OCI-LY7 (cell line): ENCODE measurements around the gene SPG7. TPM values are rescaled to one million over a fixed set of nuclear protein-coding genes. Genes with fewer than 3 reads are reported as not detected.

Experiments
- BruUV-seq: library from RNA; stranded (reverse); fragments of 400-500 nt; replicated peaks from 2 replicates; lab custom pipeline; 2021; lab: Mats Ljungman, UMichigan
- CTCF ChIA-PET: fragments of 300-600 bp; sonication (Branson Sonifier 250); formaldehyde crosslinking; loops from one replicate; lab custom pipeline; 2022; ENCODE audit warnings: antibody characterized with exemption; ENCODE audit not compliant: unreplicated experiment; lab: Charles Lee
- POLR2A ChIA-PET: fragments of 300-600 bp; sonication (Branson Sonifier 250); formaldehyde crosslinking; loops from one replicate; lab custom pipeline; 2022; ENCODE audit warnings: antibody characterized with exemption; lab: Charles Lee
- DNase-seq: peaks from one replicate; pipeline ENCODE4 v3.0.0-alpha.2; 2015; ENCODE audit warnings: low spot score
- H2AFZ ChIP-seq: fragments of 200-600 bp; sonication (generic), shearing (Covaris generic); 2 replicates; pipeline ENCODE4 v1.6.1; 2014; ENCODE audit warnings: mild to moderate bottlenecking, antibody characterized with exemption, low read length, moderate library complexity
- H3K27ac ChIP-seq: fragments of 200-600 bp; sonication (generic); 2 replicates; pipeline ENCODE4 v1.5.1; 2014; ENCODE audit warnings: mixed run types, low read depth, mild to moderate bottlenecking, moderate library complexity, low read length, inconsistent platforms; ENCODE audit not compliant: poor library complexity, severe bottlenecking
- H3K36me3 ChIP-seq: fragments of 200-600 bp; sonication (generic); 2 replicates; pipeline ENCODE4 v1.6.1; 2014; ENCODE audit warnings: mild to moderate bottlenecking, antibody characterized with exemption, low read length, moderate library complexity, mixed read lengths; ENCODE audit not compliant: insufficient read depth
- H3K4me1 ChIP-seq: fragments of 200-600 bp; sonication (generic); 2 replicates; pipeline ENCODE4 v1.5.1; 2014; ENCODE audit warnings: mild to moderate bottlenecking, low read length; ENCODE audit not compliant: insufficient read depth, poor library complexity, severe bottlenecking
- H3K4me2 ChIP-seq: fragments of 200-600 bp; sonication (generic); 2 replicates; pipeline ENCODE4 v1.6.1; 2014; ENCODE audit warnings: mild to moderate bottlenecking, low read length
- H3K4me3 ChIP-seq: fragments of 200-600 bp; sonication (generic); 2 replicates; pipeline ENCODE4 v1.5.1; 2014; ENCODE audit warnings: mild to moderate bottlenecking, low read depth, low read length; ENCODE audit not compliant: poor library complexity, severe bottlenecking
- H3K79me2 ChIP-seq: fragments of 200-600 bp; sonication (generic); 2 replicates; pipeline ENCODE4 v1.6.1; 2016; ENCODE audit warnings: low read depth, mild to moderate bottlenecking, low read length, moderate library complexity, mixed read lengths; ENCODE audit not compliant: insufficient read depth
- H3K9me2 ChIP-seq: fragments of 200-600 bp; sonication (generic); 2 replicates; pipeline ENCODE4 v1.6.1; 2016; ENCODE audit warnings: mild to moderate bottlenecking, low read length, mixed read lengths; ENCODE audit not compliant: insufficient read depth
- H3K9me3 ChIP-seq: fragments of 200-600 bp; sonication (generic); 2 replicates; pipeline ENCODE4 v1.6.1; 2014; ENCODE audit warnings: mild to moderate bottlenecking, mixed run types, low read length, mixed read lengths
- H4K20me1 ChIP-seq: fragments of 200-600 bp; sonication (generic); 2 replicates; pipeline ENCODE4 v1.6.1; 2014; ENCODE audit warnings: mild to moderate bottlenecking, antibody characterized with exemption, low read length, moderate library complexity, mixed read lengths; ENCODE audit not compliant: insufficient read depth
- CTCF ChIP-seq: fragments of 200-600 bp; sonication (generic); conservative IDR thresholded peaks from 2 replicates; pipeline ENCODE4 v1.5.1; 2014; ENCODE audit warnings: mild to moderate bottlenecking, antibody characterized with exemption, low read length, moderate library complexity, mixed read lengths
- EZH2phosphoT487 ChIP-seq: fragments of 200-600 bp; sonication (generic); IDR thresholded peaks from 2 replicates; pipeline ENCODE4 v1.6.1; 2018; ENCODE audit warnings: low read depth, borderline replicate concordance, mild to moderate bottlenecking, mixed run types, antibody characterized with exemption, low read length, moderate library complexity, mixed read lengths
- intact Hi-C: fragments of 100-400 bp; cut with micrococcal nuclease; formaldehyde crosslinking; loops from one replicate; pipeline ENCODE4 v1.10.0; 2022; ENCODE audit not compliant: unreplicated experiment
- total RNA-seq, 2 experiments: library from RNA; depleted of rRNA in 1 of 2; stranded (reverse); fragments of >200 nt in 1 of 2; shearing (Covaris generic) in 1 of 2; gene quantifications; 2 replicates each; pipeline ENCODE4 v1.2.3, GENCODE V29; 2014 to 2022

The SPG7 gene
- total RNA-seq, 2 experiments from 2014 or later, result 92.7 to 121 TPM

GRCh38 chr16:89599451-89599858 lies 91.3 kb downstream of the SPG7 start:
- intact Hi-C loops, result loop anchor here (2.0 kb wide), 1 partner anchor 41 kb away; no protein-coding TSS in a partner anchor
- Histone ChIP-seq H3K36me3 (no peaks in the 10 kb centered on the region), H3K4me2 (no peak overlapping the region), H3K79me2 (no peaks in the 10 kb centered on the region), H3K4me3 (no peak overlapping the region), H3K4me1 (no peaks in the 10 kb centered on the region), H2AFZ (no peak overlapping the region), H3K9me2 (no peaks in the 10 kb centered on the region), H3K27ac (no peak overlapping the region), H4K20me1 (no peaks in the 10 kb centered on the region), H3K9me3 (no peaks in the 10 kb centered on the region)
- TF ChIP-seq CTCF (peak; percentile 65), EZH2phosphoT487 (no peak)
- peak; percentile 45 for DNase-seq
- ChIA-PET CTCF (no interaction called here), POLR2A (no interaction called here)
- BruUV-seq, result no TSS peak

- ChIA-PET POLR2A (interaction anchor here (0.5 kb wide), 1 partner anchor 806 kb away, joined by 3 read pairs; no protein-coding TSS in a partner anchor), CTCF (no interaction called here)
- no peaks in the 10 kb centered on the region for H4K20me1 ChIP-seq
- no peaks in the 10 kb centered on the region for H3K79me2 ChIP-seq
- no peaks in the 10 kb centered on the region for H3K9me3 ChIP-seq
- no peaks in the 10 kb centered on the region for H3K4me1 ChIP-seq
- no peaks in the 10 kb centered on the region for H3K9me2 ChIP-seq
- H3K4me2 ChIP-seq, result no peak overlapping the region
- intact Hi-C loops, result loop anchor here (2.0 kb wide), 1 partner anchor 41 kb away; no protein-coding TSS in a partner anchor
- no TSS peak for BruUV-seq
- no peaks in the 10 kb centered on the region for H3K36me3 ChIP-seq
- H3K4me3 ChIP-seq, result no peak overlapping the region
- TF ChIP-seq CTCF (no peak), EZH2phosphoT487 (no peak)
- H2AFZ ChIP-seq, result no peak overlapping the region
- no peak overlapping the region for H3K27ac ChIP-seq
- no peak for DNase-seq
Observed at GRCh38 chr16:89599902-89600301, 91.7 kb downstream of the SPG7 start.

GRCh38 chr16:89600427-89600826 lies 92.2 kb downstream of the SPG7 start:
- ChIA-PET CTCF (no interaction called here), POLR2A (interaction anchor here (0.5 to 0.8 kb wide), 2 partner anchors 487 to 806 kb away, joined by 3 to 4 read pairs; no protein-coding TSS in a partner anchor)
- Histone ChIP-seq H3K4me2 (no peak overlapping the region), H3K27ac (no peak overlapping the region), H3K4me3 (no peak overlapping the region), H3K36me3 (no peaks in the 10 kb centered on the region), H3K79me2 (no peaks in the 10 kb centered on the region), H3K4me1 (no peaks in the 10 kb centered on the region), H3K9me3 (no peaks in the 10 kb centered on the region), H4K20me1 (no peaks in the 10 kb centered on the region), H2AFZ (no peak overlapping the region), H3K9me2 (no peaks in the 10 kb centered on the region)
- intact Hi-C loops, result no loop called here
- no peak for DNase-seq
- TF ChIP-seq EZH2phosphoT487 (no peak), CTCF (no peak)
- no TSS peak for BruUV-seq
